ENCODE results near the gene ETS2. TPM values are rescaled to one million over a fixed set of nuclear protein-coding genes. Genes with fewer than 3 reads are reported as not detected.

The ETS2 gene
- total RNA-seq, 1 experiment from 2014 or later = 35.3 TPM

DNA sequence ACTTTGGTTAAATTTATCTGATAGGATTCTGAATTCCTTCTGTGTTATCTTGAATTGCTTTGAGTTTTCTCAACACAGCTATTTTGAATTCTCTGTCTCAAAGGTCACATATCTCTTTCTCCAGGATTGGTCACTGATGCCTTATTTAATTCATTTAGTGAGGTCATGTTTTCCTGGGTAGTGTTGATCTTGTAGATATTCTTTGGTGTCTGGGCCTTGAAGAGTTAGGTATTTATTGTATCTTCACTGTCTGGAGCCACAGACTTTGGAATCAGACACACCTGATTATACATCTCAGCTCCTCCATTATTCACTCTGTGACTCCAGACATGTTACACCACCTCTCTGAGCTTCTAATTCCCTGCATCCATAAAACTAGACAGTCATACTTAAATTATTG is 34.2 kb upstream of the ETS2 start:
- Histone ChIP-seq H3K79me2 (ENCODE audit: insufficient read depth, low read length) (no peaks in the 10 kb centered on the region), H2AFZ (ENCODE audit: low read length) (no peak overlapping the region), H3T11ph (ENCODE audit: low read length) (no peak overlapping the region), H4K91ac (ENCODE audit: insufficient read length, low read depth, low read length) (no peak overlapping the region), H3K23me2 (ENCODE audit: insufficient read length, low read depth, low read length, poor library complexity, severe bottlenecking) (no peaks in the 10 kb centered on the region), H2BK15ac (ENCODE audit: low read depth, low read length) (no peak overlapping the region), H2BK12ac (ENCODE audit: insufficient read length, low read depth, low read length) (no peak overlapping the region), H3K9me3 (ENCODE audit: control insufficient read depth, low read depth, low read length) (no peaks in the 10 kb centered on the region), H4K8ac (replicated peaks; ENCODE audit: insufficient read length, low read depth, low read length) (no peak overlapping the region), H4K20me1 (ENCODE audit: control insufficient read depth, insufficient read depth, insufficient read length) (no peaks in the 10 kb centered on the region), H2BK20ac (ENCODE audit: low read depth, low read length, poor library complexity, severe bottlenecking) (no peak overlapping the region), H3K18ac (ENCODE audit: insufficient read length, low read depth, low read length) (no peak overlapping the region), H3K23ac (ENCODE audit: insufficient read length, low read depth, low read length) (no peak overlapping the region), H3K4ac (ENCODE audit: low read depth, low read length) (no peak overlapping the region), H3K4me1 (ENCODE audit: insufficient read depth, low read length) (no peaks in the 10 kb centered on the region), H3K27me3 (ENCODE audit: insufficient read depth, low read length) (no peaks in the 10 kb centered on the region), H2BK5ac (ENCODE audit: insufficient read length, low read length) (no peak overlapping the region), H2AK5ac (ENCODE audit: insufficient read length, low read length) (no peak overlapping the region), H3K9ac (ENCODE audit: extremely low read depth, insufficient read length, low read length) (no peak overlapping the region), H3K4me2 (ENCODE audit: insufficient read depth, insufficient read length, low read length) (no peak overlapping the region), H3K79me1 (ENCODE audit: insufficient read depth, low read depth, low read length, poor library complexity, severe bottlenecking) (no peaks in the 10 kb centered on the region), H3K56ac (ENCODE audit: insufficient read length, low read depth, low read length) (no peak overlapping the region), H4K5ac (ENCODE audit: insufficient read length, low read depth, low read length) (no peak overlapping the region), H3K14ac (ENCODE audit: insufficient read depth, low read length) (no peak overlapping the region), H2BK120ac (ENCODE audit: low read depth, low read length, poor library complexity, severe bottlenecking) (no peak overlapping the region), H3K27ac (ENCODE audit: insufficient read length, low read depth, low read length) (no peak overlapping the region)
- Mint-ChIP-seq H3K27me3 (ENCODE audit: low read depth) (peaks cover 5% of the 10 kb centered on the region), H3K36me3 (ENCODE audit: insufficient read depth in 1 of 3, low read depth in 3 of 3) (no peaks in the 10 kb centered on the region), H3K9me3 (peaks cover under 1% of the 10 kb centered on the region in 2 experiments; a peak in 3 of 5 replicates), H3K4me3 (no peak overlapping the region), H3K27ac (no peak overlapping the region), H3K4me1 (peaks cover 0 to 12% of the 10 kb centered on the region in 2 experiments; a peak in 1 of 4 replicates)
- DNase-seq = no peak
- TF ChIP-seq, protein P1, sequence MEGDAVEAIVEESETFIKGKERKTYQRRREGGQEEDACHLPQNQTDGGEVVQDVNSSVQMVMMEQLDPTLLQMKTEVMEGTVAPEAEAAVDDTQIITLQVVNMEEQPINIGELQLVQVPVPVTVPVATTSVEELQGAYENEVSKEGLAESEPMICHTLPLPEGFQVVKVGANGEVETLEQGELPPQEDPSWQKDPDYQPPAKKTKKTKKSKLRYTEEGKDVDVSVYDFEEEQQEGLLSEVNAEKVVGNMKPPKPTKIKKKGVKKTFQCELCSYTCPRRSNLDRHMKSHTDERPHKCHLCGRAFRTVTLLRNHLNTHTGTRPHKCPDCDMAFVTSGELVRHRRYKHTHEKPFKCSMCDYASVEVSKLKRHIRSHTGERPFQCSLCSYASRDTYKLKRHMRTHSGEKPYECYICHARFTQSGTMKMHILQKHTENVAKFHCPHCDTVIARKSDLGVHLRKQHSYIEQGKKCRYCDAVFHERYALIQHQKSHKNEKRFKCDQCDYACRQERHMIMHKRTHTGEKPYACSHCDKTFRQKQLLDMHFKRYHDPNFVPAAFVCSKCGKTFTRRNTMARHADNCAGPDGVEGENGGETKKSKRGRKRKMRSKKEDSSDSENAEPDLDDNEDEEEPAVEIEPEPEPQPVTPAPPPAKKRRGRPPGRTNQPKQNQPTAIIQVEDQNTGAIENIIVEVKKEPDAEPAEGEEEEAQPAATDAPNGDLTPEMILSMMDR (conservative IDR thresholded peaks at IDR 0.05) = no peak

Data from H9 (cell line).